ENCODE results near the gene IMP4.

Gene IMP4

DNA sequence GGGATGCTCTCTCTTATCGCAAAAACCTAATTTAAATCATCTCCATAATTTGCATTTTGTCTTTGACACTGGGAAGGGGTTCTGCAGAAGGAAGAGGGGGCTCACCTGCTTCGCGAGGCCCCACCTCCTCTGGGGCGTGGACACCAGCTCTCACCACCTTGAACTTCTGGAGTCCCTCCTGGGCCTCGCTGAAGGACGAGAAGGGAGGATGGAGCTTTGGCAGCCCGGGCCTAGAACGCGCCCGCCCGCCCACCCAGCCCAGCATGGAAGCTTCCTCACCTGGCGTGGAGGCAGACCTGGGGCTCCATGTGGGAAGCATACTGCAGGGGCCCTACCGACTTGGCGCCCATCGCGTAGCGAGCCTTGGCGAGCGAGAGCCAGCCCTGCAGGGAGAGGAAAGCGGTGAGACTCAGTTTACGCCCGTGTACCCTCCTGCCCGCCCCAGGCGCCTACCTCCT, 1.1 kb upstream of the IMP4 start:
- H3K9me3 Mint-ChIP-seq: no peaks in the 10 kb centered on the region
- peaks cover 24 to 32% of the 10 kb centered on the region in 2 donors for H3K4me1 Mint-ChIP-seq (ENCODE audit: low read depth in 2 of 2)
- H3K27me3 Mint-ChIP-seq: no peaks in the 10 kb centered on the region
- ATAC-seq (replicated peaks) (no peak), DNase-seq (no peak)
- H3K4me3 Mint-ChIP-seq: peak overlapping the region; percentile 95 to 100
- H3K27ac Mint-ChIP-seq: peak overlapping the region; percentile 99
- peaks cover 41% of the 10 kb centered on the region for H3K36me3 Mint-ChIP-seq (ENCODE audit: insufficient read depth)

DNA sequence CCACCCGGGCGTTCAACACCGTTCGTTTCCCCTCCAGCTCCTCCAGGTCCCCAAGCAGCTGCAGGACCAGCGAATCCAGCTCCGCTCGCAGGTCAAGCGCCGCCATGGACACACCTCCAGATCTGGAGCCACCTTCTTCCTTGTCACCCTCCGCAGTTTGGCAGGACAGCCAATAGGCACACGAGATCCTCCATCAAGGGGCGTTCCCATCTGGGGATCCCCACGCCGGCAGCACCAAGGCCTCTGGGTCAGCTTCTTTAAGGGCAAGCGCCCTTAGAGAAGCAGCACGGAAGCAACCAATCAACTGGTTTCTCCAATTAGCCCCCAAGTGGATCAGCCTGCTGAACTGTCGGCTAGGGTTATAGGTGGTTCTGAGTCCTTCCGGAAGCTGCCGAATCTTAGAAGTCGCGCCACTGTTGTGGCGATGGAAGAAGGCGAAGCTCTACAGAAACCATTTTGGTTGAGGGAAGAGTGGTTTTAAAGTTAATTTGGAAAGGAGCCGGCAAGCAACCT, 621 bp upstream of the IMP4 start:
- no peaks in the 10 kb centered on the region for H3K27me3 Mint-ChIP-seq
- ATAC-seq (replicated peaks): peak; percentile 69
- H3K36me3 Mint-ChIP-seq (ENCODE audit: insufficient read depth): peaks cover 41% of the 10 kb centered on the region
- H3K9me3 Mint-ChIP-seq: no peaks in the 10 kb centered on the region
- H3K4me1 Mint-ChIP-seq (ENCODE audit: low read depth in 2 of 2): peaks cover 24 to 33% of the 10 kb centered on the region in 2 donors
- H3K27ac Mint-ChIP-seq: peak overlapping the region; percentile 99
- peak; percentile 80 to 83 (median 82) for DNase-seq
- H3K4me3 Mint-ChIP-seq: peak overlapping the region; percentile 95 to 100

GRCh38 chr2:130344578-130344977, 1.9 kb downstream of the IMP4 start:
- Mint-ChIP-seq H3K4me1 (ENCODE audit: low read depth in 2 of 2) (peaks cover 24 to 34% of the 10 kb centered on the region in 2 donors), H3K9me3 (no peaks in the 10 kb centered on the region), H3K4me3 (peak overlapping the region; percentile 95 to 100), H3K27me3 (no peaks in the 10 kb centered on the region), H3K27ac (no peak overlapping the region), H3K36me3 (ENCODE audit: insufficient read depth) (peaks cover 43% of the 10 kb centered on the region)
- DNase-seq (no peak), ATAC-seq (replicated peaks) (no peak)

GRCh38 chr2:130345091-130345490, 2.4 kb downstream of the IMP4 start:
- no peaks in the 10 kb centered on the region for H3K27me3 Mint-ChIP-seq
- H3K36me3 Mint-ChIP-seq (ENCODE audit: insufficient read depth): peaks cover 41% of the 10 kb centered on the region
- ATAC-seq (replicated peaks) (no peak), DNase-seq (no peak)
- peaks cover 22 to 34% of the 10 kb centered on the region in 2 donors for H3K4me1 Mint-ChIP-seq (ENCODE audit: low read depth in 2 of 2)
- H3K27ac Mint-ChIP-seq: no peak overlapping the region
- peak overlapping the region in 1 of 2 donors; percentile 95 for H3K4me3 Mint-ChIP-seq
- H3K9me3 Mint-ChIP-seq: no peaks in the 10 kb centered on the region

DNA sequence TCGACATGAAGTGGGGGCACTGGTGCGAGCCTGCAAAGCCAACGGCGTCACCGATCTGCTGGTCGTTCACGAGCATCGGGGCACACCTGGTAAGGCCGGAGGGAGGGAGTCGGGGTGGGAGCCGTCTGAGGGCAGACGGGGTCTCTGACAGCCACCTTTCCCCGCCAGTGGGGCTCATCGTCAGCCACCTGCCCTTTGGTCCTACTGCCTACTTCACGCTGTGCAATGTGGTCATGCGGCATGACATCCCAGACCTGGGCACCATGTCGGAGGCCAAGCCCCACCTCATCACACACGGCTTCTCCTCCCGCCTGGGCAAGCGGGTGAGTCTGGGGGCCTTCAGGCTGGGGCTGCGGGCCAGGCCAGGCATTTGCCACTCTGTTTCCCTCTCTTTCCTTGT, 2.9 kb downstream of the IMP4 start:
- no peaks in the 10 kb centered on the region for H3K9me3 Mint-ChIP-seq
- H3K36me3 Mint-ChIP-seq (ENCODE audit: insufficient read depth): peaks cover 41% of the 10 kb centered on the region
- ATAC-seq (replicated peaks) (no peak), DNase-seq (no peak)
- peak overlapping the region; percentile 44 to 68 for H3K27ac Mint-ChIP-seq
- H3K27me3 Mint-ChIP-seq: no peaks in the 10 kb centered on the region
- H3K4me3 Mint-ChIP-seq: no peak overlapping the region
- H3K4me1 Mint-ChIP-seq (ENCODE audit: low read depth in 2 of 2): peaks cover 18 to 30% of the 10 kb centered on the region in 2 donors

DNA sequence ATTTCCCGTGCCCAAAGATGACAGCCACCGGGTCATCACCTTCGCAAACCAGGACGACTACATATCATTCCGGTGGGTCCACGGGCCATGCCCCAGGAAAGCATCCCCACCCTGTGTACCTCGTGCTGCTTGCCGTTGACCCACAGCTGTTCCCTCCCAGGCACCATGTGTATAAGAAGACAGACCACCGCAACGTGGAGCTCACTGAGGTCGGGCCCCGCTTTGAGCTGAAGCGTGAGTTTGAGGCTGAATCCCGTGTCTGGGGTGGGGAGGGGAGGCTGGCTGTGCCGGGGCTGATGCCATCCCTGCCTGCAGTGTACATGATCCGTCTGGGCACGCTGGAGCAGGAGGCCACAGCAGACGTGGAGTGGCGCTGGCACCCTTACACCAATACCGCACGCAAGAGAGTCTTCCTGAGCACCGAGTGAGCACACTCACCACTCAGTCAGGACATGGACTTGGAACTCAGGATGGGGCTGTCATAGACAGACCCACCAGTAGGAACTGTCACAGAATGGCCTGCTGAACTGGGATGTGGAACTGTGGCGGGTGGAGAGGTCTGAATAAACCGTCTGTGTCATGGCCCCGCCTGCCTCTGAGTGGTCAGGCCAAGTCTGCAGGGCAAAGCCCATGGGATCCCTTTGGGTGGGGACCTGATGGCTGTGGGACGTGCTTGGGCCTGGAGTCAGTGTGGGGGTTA, 3.5 kb downstream of the IMP4 start:
- Mint-ChIP-seq H3K9me3 (no peaks in the 10 kb centered on the region), H3K4me1 (ENCODE audit: low read depth in 2 of 2) (peaks cover 15 to 27% of the 10 kb centered on the region in 2 donors), H3K27me3 (no peaks in the 10 kb centered on the region), H3K36me3 (ENCODE audit: insufficient read depth) (peaks cover 40% of the 10 kb centered on the region), H3K4me3 (no peak overlapping the region), H3K27ac (peak overlapping the region; percentile 44 to 68)
- ATAC-seq (replicated peaks): no peak
- DNase-seq: no peak

GRCh38 chr2:130346741-130347066, 4.0 kb downstream of the IMP4 start:
- H3K4me3 Mint-ChIP-seq: no peak overlapping the region
- ATAC-seq (replicated peaks) (no peak), DNase-seq (no peak)
- no peaks in the 10 kb centered on the region for H3K27me3 Mint-ChIP-seq
- H3K27ac Mint-ChIP-seq: peak overlapping the region in 1 of 2 donors; percentile 44
- H3K36me3 Mint-ChIP-seq (ENCODE audit: insufficient read depth): peaks cover 38% of the 10 kb centered on the region
- peaks cover 11 to 24% of the 10 kb centered on the region in 2 donors for H3K4me1 Mint-ChIP-seq (ENCODE audit: low read depth in 2 of 2)
- H3K9me3 Mint-ChIP-seq: no peaks in the 10 kb centered on the region

DNA sequence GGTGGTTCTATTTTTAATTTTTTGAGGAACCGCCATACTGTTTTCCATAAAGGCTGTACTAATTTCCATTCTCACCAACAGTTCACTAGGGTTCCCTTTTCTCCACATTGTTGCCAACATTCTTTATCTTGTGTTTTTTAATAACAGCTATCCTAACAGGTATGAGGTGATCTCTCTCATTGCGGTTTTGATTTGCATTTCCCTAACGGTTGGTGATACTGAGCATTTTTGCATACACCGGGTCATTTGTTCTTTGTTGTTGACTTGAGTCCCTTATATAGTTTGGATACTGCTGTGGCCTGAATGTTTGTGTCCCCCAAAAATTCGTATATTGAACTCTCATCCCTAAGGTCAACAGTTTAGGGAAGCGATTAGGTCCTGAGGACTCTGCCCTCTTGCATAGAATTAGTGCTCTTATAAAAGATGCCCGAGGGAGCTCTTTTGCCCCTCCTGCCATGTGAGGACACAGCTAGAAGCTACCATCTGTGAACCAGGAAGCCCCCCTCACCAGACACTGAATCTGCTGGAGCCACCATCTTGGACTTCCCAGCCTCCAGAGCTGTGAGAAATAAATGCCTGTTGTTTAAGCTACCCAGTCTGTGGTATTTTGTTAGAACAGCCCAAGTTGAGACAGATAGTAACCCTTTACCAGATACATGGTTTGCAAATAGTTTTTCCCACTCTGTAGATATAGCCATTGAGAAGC, 4.7 kb downstream of the IMP4 start:
- peaks cover 32% of the 10 kb centered on the region for H3K36me3 Mint-ChIP-seq (ENCODE audit: insufficient read depth)
- no peaks in the 10 kb centered on the region for H3K27me3 Mint-ChIP-seq
- H3K27ac Mint-ChIP-seq: no peak overlapping the region
- DNase-seq: no peak
- ATAC-seq (replicated peaks): no peak
- H3K4me1 Mint-ChIP-seq (ENCODE audit: low read depth in 2 of 2): peaks cover 8 to 19% of the 10 kb centered on the region in 2 donors
- no peaks in the 10 kb centered on the region for H3K9me3 Mint-ChIP-seq
- no peak overlapping the region for H3K4me3 Mint-ChIP-seq

DNA sequence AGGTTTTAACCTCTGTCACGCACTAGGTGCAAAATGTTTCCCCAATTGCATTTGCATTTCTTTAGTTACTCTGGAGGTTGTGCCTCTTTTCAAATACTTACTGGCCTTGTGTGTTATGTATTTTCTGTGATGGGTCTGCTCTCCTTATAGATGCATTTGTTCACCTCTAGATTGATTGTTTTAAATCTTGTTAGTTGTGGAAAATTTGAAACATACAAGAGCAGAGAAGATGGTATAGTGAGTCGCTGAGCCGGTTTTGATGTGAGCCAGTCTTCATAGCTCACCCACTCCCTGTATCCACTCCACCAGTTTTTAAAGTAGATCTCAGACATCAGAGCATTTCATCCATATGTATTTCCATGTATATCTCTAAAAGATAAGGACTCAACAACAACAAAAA, 6.5 kb downstream of the IMP4 start:
- no peak overlapping the region for H3K4me3 Mint-ChIP-seq
- peaks cover 8 to 10% of the 10 kb centered on the region in 2 donors for H3K4me1 Mint-ChIP-seq (ENCODE audit: low read depth in 2 of 2)
- no peak overlapping the region for H3K27ac Mint-ChIP-seq
- H3K27me3 Mint-ChIP-seq: no peaks in the 10 kb centered on the region
- DNase-seq (no peak), ATAC-seq (replicated peaks) (no peak)
- peaks cover 23% of the 10 kb centered on the region for H3K36me3 Mint-ChIP-seq (ENCODE audit: insufficient read depth)
- no peaks in the 10 kb centered on the region for H3K9me3 Mint-ChIP-seq

GRCh38 chr2:130351711-130352110, 9.0 kb downstream of the IMP4 start:
- DNase-seq (no peak), ATAC-seq (replicated peaks) (no peak)
- Mint-ChIP-seq H3K4me3 (no peak overlapping the region), H3K9me3 (no peaks in the 10 kb centered on the region), H3K27ac (peak overlapping the region in 1 of 2 donors; percentile 60), H3K27me3 (no peaks in the 10 kb centered on the region), H3K36me3 (ENCODE audit: insufficient read depth) (peaks cover 14% of the 10 kb centered on the region), H3K4me1 (ENCODE audit: low read depth in 2 of 2) (peaks cover 11% of the 10 kb centered on the region in 2 donors)

DNA sequence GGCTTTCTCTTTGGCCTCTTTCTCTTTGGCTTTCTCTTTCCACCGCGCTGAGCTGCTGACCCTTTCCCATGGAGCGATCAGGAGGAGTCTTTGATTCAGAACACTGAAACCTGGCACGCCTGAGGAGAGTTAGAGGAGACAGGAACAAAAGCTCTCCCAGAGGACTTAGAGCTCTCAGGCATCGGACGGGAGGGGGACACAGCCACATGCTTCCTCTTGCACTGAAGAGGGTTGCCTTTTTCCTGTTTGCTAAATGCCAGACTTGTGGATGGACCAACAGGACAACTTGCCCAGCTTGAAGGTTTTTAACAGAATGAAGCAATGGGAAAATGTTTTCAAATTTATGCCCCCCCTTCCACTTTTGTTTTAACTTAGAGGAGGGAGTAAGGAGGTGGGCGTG, 9.5 kb downstream of the IMP4 start:
- Mint-ChIP-seq H3K36me3 (ENCODE audit: insufficient read depth) (peaks cover 9% of the 10 kb centered on the region), H3K4me3 (no peak overlapping the region), H3K9me3 (no peaks in the 10 kb centered on the region), H3K4me1 (ENCODE audit: low read depth in 2 of 2) (peaks cover 13% of the 10 kb centered on the region in 2 donors), H3K27ac (peak overlapping the region in 1 of 2 donors; percentile 60), H3K27me3 (no peaks in the 10 kb centered on the region)
- DNase-seq (no peak), ATAC-seq (replicated peaks) (no peak)

DNA sequence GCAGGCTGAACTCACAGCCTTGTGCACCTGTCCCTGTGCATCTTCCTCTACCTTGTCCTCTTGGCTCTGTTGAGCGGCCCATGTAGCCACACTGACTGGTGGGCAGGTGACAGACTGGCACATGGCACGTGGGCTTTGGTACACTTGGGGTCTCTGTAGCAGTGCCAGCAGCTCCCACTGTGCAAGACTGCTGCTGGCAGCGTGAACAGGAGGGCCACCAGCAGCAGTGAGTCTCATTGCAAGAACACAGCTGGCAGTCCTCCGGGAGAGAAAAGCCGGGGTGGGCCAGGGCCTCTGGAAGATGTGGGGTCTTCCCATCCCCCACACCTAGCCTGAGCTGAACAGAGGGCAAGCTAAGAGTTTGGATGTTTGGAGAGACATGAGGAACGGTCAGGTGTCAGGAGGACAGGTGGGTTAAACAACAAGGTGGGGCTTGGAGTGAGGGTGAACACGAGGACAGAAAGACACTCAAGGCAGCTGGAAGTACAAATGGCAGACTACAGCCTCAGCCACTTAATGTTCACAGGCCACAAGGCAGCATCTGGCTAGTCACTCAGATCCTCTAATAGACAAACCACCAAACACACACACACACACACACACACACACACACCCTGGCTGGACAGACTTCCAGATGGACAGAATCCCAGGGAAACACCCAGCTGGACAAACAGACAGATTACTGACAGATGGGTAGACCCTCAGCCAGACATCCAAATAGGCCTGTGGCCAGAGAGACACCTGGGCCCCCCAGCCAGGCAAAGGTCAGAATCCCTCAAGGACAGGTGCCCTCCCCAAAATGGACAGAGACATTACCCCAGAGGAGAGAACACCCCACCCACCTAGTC, 10.8 kb downstream of the IMP4 start:
- ATAC-seq (replicated peaks) (no peak), DNase-seq (no peak)
- Mint-ChIP-seq H3K9me3 (no peaks in the 10 kb centered on the region), H3K4me1 (ENCODE audit: low read depth in 2 of 2) (peaks cover 13% of the 10 kb centered on the region in 2 donors), H3K4me3 (no peak overlapping the region), H3K27me3 (no peaks in the 10 kb centered on the region), H3K36me3 (ENCODE audit: insufficient read depth) (peaks cover 4% of the 10 kb centered on the region), H3K27ac (peak overlapping the region in 1 of 2 donors; percentile 47)

DNA sequence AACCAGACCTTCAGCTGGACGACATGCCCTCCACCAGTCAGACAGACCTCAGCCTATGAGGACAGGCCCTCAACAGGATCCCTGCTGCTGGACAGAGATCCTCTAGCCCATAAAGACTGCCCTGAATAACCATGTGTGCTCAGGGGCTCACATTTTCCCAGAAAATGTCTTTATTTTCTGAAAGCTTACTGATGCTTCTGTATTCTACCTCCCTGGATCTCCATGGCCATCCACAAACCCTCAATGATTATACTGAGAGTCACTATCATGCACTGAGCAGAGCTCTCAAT, 11.4 kb downstream of the IMP4 start:
- Mint-ChIP-seq H3K27ac (no peak overlapping the region), H3K36me3 (ENCODE audit: insufficient read depth) (no peaks in the 10 kb centered on the region), H3K4me3 (peak overlapping the region in 1 of 2 donors; percentile 7), H3K27me3 (no peaks in the 10 kb centered on the region), H3K9me3 (no peaks in the 10 kb centered on the region), H3K4me1 (ENCODE audit: low read depth in 2 of 2) (peaks cover 13% of the 10 kb centered on the region in 2 donors)
- ATAC-seq (replicated peaks): no peak
- DNase-seq: no peak

Data from effector memory CD8-positive, alpha-beta T cell (primary cell).